Erythroblast (primary cell): ENCODE results near the gene NR2C2.
A peak's percentile ranks its signal among the peaks of the same experiment; 100 is the strongest.
"Not testable (repeated sequence)": the region's sequence is repeated elsewhere in the genome, so short reads cannot be mapped to it uniquely, and the experiment has no call there.

Experiments
- DNase-seq, 2 experiments: peaks; one replicate each; lab custom pipeline; 2025; lab: John Stamatoyannopoulos, UW
- GATA1 ChIP-seq: IDR thresholded peaks from 2 replicates; pipeline ENCODE4 v1.6.1; 2011; ENCODE audit warnings: low read depth, mild to moderate bottlenecking, control low read depth, low read length, moderate library complexity
- POLR2A ChIP-seq: IDR thresholded peaks from 2 replicates; pipeline ENCODE4 v1.6.1; 2011; ENCODE audit warnings: mild to moderate bottlenecking, low read length

The NR2C2 gene

GRCh38 chr3:14947100-14947885 lies at the start of gene NR2C2:
Gene NR2C2, plus strand, starts transcription at chr3:14947583. Its CDS starts 56,332 bp downstream, at chr3:15003915.
- TF ChIP-seq GATA1: no peak
- peak; percentile 94 for TF ChIP-seq POLR2A
- DNase-seq: peak; percentile 90 to 94

GRCh38 chr3:14898929-14899328 lies 48.5 kb upstream of the NR2C2 start:
- DNase-seq: no peak

GRCh38 chr3:14899993-14900618 lies 47.3 kb upstream of the NR2C2 start:
- no peak for DNase-seq
- TF ChIP-seq GATA1 (no peak), POLR2A (no peak)

More at GRCh38 chr3:14898929-14899328, 48.5 kb upstream of the NR2C2 start:
- no peak for TF ChIP-seq GATA1

- DNase-seq: no peak
- TF ChIP-seq POLR2A (no peak), GATA1 (no peak)
Observed at GRCh38 chr3:14900881-14901873, 46.2 kb upstream of the NR2C2 start.

- DNase-seq: no peak
- TF ChIP-seq GATA1 (no peak), POLR2A (no peak)
Observed at GRCh38 chr3:14902719-14903118, 44.7 kb upstream of the NR2C2 start.

- not testable (repeated sequence) for DNase-seq
Observed at GRCh38 chr3:14903501-14903900, 43.9 kb upstream of the NR2C2 start.

GRCh38 chr3:14905055-14905657 lies 42.2 kb upstream of the NR2C2 start:
- TF ChIP-seq POLR2A (no peak), GATA1 (no peak)
- no peak for DNase-seq

GRCh38 chr3:14906355-14906971 lies 40.9 kb upstream of the NR2C2 start:
- TF ChIP-seq POLR2A: no peak
- no peak for TF ChIP-seq GATA1
- no peak for DNase-seq

GRCh38 chr3:14907043-14907966 lies 40.1 kb upstream of the NR2C2 start:
- no peak for TF ChIP-seq POLR2A
- TF ChIP-seq GATA1: no peak
- DNase-seq: no peak

GRCh38 chr3:14909250-14909649 lies 38.1 kb upstream of the NR2C2 start:
- no peak for DNase-seq
- TF ChIP-seq GATA1: no peak
- no peak for TF ChIP-seq POLR2A

- no peak for DNase-seq
- TF ChIP-seq POLR2A (no peak), GATA1 (no peak)
Observed at GRCh38 chr3:14911651-14912050, 35.7 kb upstream of the NR2C2 start.

GRCh38 chr3:14913071-14913925 lies 34.1 kb upstream of the NR2C2 start:
- TF ChIP-seq GATA1: no peak
- no peak for TF ChIP-seq POLR2A
- DNase-seq: no peak
